ENCODE results near the gene E2F2.

E2F2 gene

DNA sequence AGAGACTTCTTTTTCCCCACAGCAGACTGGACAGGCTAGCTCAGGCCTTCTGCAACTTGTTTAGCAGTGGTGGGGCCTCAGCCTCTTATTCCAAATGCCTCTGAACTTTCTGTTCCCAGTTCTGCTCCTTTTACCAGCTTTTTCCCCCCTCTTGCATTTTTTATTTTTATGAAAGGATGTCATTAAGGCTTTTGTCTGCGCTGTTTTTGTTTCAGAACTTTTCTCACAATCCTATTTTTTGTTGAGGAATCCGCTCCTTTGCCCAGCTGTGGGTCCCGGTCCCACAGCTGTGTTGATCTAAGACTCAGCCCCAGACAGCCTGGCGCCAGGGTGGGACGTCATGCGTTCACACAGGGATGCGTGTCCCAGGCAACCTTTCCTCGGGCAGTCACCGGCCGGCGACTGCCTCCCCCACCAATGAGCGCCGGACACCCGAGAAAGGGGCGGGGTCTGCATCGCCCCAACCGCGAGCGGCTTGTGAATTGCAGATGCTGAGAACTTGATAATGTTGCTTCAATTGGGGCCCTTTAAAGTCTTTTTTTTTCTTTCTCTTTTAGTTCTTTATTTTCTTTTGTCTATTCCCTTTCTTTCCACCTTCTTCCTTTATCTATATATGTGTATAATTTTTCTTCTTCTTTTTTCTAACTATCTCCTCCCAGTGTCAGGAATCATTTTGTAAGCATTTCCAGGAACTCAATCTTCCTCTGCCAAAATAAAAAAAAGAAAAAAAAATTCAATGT, 31.3 kb upstream of the E2F2 start:
- Histone ChIP-seq H3K4me1 (ENCODE audit: insufficient read depth, low read length, severe bottlenecking) (peaks cover 49% of the 10 kb centered on the region), H4K20me1 (ENCODE audit: insufficient read depth, low read length) (no peaks in the 10 kb centered on the region), H3F3A (ENCODE audit: insufficient read depth, low read length) (peaks cover 14% of the 10 kb centered on the region), H3K27me3 (ENCODE audit: insufficient read depth, low read length) (no peaks in the 10 kb centered on the region), H3K27ac (ENCODE audit: low read depth, low read length, poor library complexity, severe bottlenecking) (no peak overlapping the region), H3K9me3 (ENCODE audit: low read length) (no peaks in the 10 kb centered on the region), H3K36me3 (ENCODE audit: insufficient read depth, low read length) (peaks cover 19% of the 10 kb centered on the region), H2AFZ (ENCODE audit: low read length) (no peak overlapping the region), H3K9me2 (ENCODE audit: low read depth, low read length) (no peaks in the 10 kb centered on the region), H3K9ac (ENCODE audit: low read length) (no peak overlapping the region), H3K4me2 (ENCODE audit: low read length) (peak overlapping the region; percentile 44), H3K4me3 (ENCODE audit: low read depth, low read length, poor library complexity, severe bottlenecking) (peak overlapping the region; percentile 11), H3K79me2 (ENCODE audit: insufficient read depth, low read length) (peaks cover 14% of the 10 kb centered on the region)
- TF ChIP-seq, protein P1, sequence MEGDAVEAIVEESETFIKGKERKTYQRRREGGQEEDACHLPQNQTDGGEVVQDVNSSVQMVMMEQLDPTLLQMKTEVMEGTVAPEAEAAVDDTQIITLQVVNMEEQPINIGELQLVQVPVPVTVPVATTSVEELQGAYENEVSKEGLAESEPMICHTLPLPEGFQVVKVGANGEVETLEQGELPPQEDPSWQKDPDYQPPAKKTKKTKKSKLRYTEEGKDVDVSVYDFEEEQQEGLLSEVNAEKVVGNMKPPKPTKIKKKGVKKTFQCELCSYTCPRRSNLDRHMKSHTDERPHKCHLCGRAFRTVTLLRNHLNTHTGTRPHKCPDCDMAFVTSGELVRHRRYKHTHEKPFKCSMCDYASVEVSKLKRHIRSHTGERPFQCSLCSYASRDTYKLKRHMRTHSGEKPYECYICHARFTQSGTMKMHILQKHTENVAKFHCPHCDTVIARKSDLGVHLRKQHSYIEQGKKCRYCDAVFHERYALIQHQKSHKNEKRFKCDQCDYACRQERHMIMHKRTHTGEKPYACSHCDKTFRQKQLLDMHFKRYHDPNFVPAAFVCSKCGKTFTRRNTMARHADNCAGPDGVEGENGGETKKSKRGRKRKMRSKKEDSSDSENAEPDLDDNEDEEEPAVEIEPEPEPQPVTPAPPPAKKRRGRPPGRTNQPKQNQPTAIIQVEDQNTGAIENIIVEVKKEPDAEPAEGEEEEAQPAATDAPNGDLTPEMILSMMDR (IDR thresholded peaks at IDR 0.05; ENCODE audit: low read length): no peak

DNA sequence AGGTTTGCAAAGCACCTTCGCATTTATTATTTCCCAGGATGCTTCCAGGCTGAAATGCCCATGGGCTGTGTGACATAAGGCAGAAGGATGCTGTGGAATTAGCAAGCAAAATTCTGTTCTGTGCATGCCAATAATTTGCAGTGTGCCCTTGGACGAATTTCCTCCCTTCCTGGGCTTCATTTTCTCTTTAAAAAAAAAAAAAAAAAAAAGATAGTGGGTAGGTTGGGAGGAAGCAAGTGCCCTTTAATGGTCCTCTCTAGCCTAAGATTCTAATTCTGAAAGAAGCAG, 30.7 kb upstream of the E2F2 start:
- no peak overlapping the region for H3K9ac ChIP-seq (ENCODE audit: low read length)

DNA sequence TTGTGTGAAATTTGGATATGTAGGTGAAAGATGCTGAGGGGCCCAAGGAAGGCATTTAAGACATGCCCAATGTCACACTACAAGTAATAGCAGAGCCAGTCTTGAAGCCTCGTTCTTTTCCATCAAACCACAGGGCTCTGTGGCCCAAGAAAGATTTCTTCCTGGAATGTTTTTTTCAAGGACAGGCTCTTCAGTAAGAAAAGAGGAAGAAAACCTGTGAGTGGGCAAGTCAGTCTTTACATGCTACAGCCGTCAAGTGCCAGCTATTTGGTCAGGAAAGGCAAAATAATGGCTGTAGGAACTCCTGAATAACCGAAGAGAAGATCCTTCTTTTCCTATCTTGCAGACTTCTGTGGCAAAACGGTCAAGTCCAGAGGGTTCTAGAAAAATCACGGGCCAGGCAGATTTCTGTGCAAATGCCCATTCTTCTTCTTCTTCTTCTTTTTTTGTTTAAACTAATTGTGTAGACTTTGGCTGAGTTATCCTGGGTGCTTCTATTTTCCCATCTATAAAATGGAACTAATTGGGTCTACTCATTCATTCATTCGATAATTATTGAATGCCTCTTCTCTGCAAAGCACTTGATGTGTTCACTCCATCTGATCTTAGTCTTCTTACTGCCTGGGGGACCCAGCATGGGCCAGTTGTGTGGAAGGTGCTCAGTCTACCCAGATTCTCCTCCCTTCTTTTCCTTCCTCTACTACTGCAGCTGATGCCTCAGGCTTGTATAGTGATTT, 30.2 kb upstream of the E2F2 start:
- H3K9ac ChIP-seq (ENCODE audit: low read length): no peak overlapping the region
- TF ChIP-seq, protein P1 (IDR thresholded peaks at IDR 0.05; ENCODE audit: low read length): no peak
- TF ChIP-seq EZH2 (IDR thresholded peaks at IDR 0.05; ENCODE audit: borderline replicate concordance, low read length): no peak
- no peaks in the 10 kb centered on the region for H3K9me2 ChIP-seq (ENCODE audit: low read depth, low read length)
- peaks cover 14% of the 10 kb centered on the region for H3K79me2 ChIP-seq (ENCODE audit: insufficient read depth, low read length)
- H3K36me3 ChIP-seq (ENCODE audit: insufficient read depth, low read length): peaks cover 25% of the 10 kb centered on the region
- no peaks in the 10 kb centered on the region for H3K9me3 ChIP-seq (ENCODE audit: low read length)
- peak overlapping the region; percentile 87; the same call in 1 of the 2 replicates for H3K4me2 ChIP-seq (ENCODE audit: low read length)
- H3F3A ChIP-seq (ENCODE audit: insufficient read depth, low read length): peaks cover 22% of the 10 kb centered on the region
- no peak overlapping the region for H3K4me3 ChIP-seq (ENCODE audit: low read depth, low read length, poor library complexity, severe bottlenecking)
- H4K20me1 ChIP-seq (ENCODE audit: insufficient read depth, low read length): no peaks in the 10 kb centered on the region
- H3K27ac ChIP-seq (ENCODE audit: low read depth, low read length, poor library complexity, severe bottlenecking): no peak overlapping the region
- no peak overlapping the region for H2AFZ ChIP-seq (ENCODE audit: low read length)
- no peaks in the 10 kb centered on the region for H3K27me3 ChIP-seq (ENCODE audit: insufficient read depth, low read length)
- H3K4me1 ChIP-seq (ENCODE audit: insufficient read depth, low read length, severe bottlenecking): peaks cover 54% of the 10 kb centered on the region

More for the DNA sequence above, 30.7 kb upstream of the E2F2 start:
- Histone ChIP-seq H3F3A (ENCODE audit: insufficient read depth, low read length) (peaks cover 19% of the 10 kb centered on the region), H3K4me2 (ENCODE audit: low read length) (no peak overlapping the region), H2AFZ (ENCODE audit: low read length) (no peak overlapping the region), H4K20me1 (ENCODE audit: insufficient read depth, low read length) (no peaks in the 10 kb centered on the region), H3K79me2 (ENCODE audit: insufficient read depth, low read length) (peaks cover 14% of the 10 kb centered on the region), H3K4me3 (ENCODE audit: low read depth, low read length, poor library complexity, severe bottlenecking) (no peak overlapping the region), H3K9me3 (ENCODE audit: low read length) (no peaks in the 10 kb centered on the region), H3K9me2 (ENCODE audit: low read depth, low read length) (no peaks in the 10 kb centered on the region), H3K4me1 (ENCODE audit: insufficient read depth, low read length, severe bottlenecking) (peaks cover 49% of the 10 kb centered on the region), H3K27ac (ENCODE audit: low read depth, low read length, poor library complexity, severe bottlenecking) (no peak overlapping the region), H3K36me3 (ENCODE audit: insufficient read depth, low read length) (peaks cover 25% of the 10 kb centered on the region), H3K27me3 (ENCODE audit: insufficient read depth, low read length) (no peaks in the 10 kb centered on the region)
- no peak for TF ChIP-seq EZH2 (IDR thresholded peaks at IDR 0.05; ENCODE audit: borderline replicate concordance, low read length)
- TF ChIP-seq, protein P1 (IDR thresholded peaks at IDR 0.05; ENCODE audit: low read length): no peak
